ACC112 (cell line): ENCODE data around the gene CROCC2.

Experiments
- H2AFZ ChIP-seq: fragments of 200-600 bp; sonication (generic); one replicate; pipeline ENCODE4 v1.6.0; 2017; ENCODE audit warnings: antibody characterized with exemption, low read length; ENCODE audit not compliant: unreplicated experiment
- H3K27ac ChIP-seq: fragments of 200-600 bp; sonication (generic); 2 replicates; pipeline ENCODE4 v1.5.1; 2014; ENCODE audit warnings: low read depth, mild to moderate bottlenecking, antibody characterized with exemption, low read length, moderate library complexity
- H3K27me3 ChIP-seq: fragments of 200-600 bp; sonication (generic); 2 replicates; pipeline ENCODE4 v1.6.1; 2014; ENCODE audit warnings: mild to moderate bottlenecking, antibody characterized with exemption, low read length, moderate library complexity, mixed read lengths; ENCODE audit not compliant: insufficient read depth
- H3K36me3 ChIP-seq: fragments of 200-600 bp; sonication (generic); 2 replicates; pipeline ENCODE4 v1.6.1; 2016; ENCODE audit warnings: mild to moderate bottlenecking, antibody characterized with exemption, low read length, moderate library complexity, mixed read lengths; ENCODE audit not compliant: insufficient read depth
- H3K4me1 ChIP-seq: fragments of 200-600 bp; sonication (generic); one replicate; pipeline ENCODE4 v1.6.1; 2016; ENCODE audit warnings: low read length, mixed read lengths; ENCODE audit not compliant: insufficient read depth, unreplicated experiment, control insufficient read depth
- H3K4me3 ChIP-seq: fragments of 200-600 bp; sonication (generic); 2 replicates; pipeline ENCODE4 v1.5.1; 2014; ENCODE audit warnings: mild to moderate bottlenecking, low read depth, low read length
- H3K79me2 ChIP-seq: fragments of 200-600 bp; sonication (generic); one replicate; pipeline ENCODE4 v1.6.0; 2016; ENCODE audit warnings: low read length; ENCODE audit not compliant: control insufficient read depth, unreplicated experiment, insufficient read depth

The CROCC2 gene

GRCh38 chr2:240995041-240996021 lies 89.2 kb downstream of the CROCC2 start:
- Histone ChIP-seq H2AFZ (no peak overlapping the region), H3K4me1 (peaks cover 21% of the 10 kb centered on the region), H3K79me2 (no peaks in the 10 kb centered on the region), H3K27ac (no peak overlapping the region), H3K4me3 (no peak overlapping the region), H3K27me3 (no peaks in the 10 kb centered on the region), H3K36me3 (0 out of 2 replicates have a peak, but pooled peaks cover 3% of the 10 kb centered on the region)

- Histone ChIP-seq H3K79me2 (peaks cover 2% of the 10 kb centered on the region), H3K36me3 (peaks cover 10% of the 10 kb centered on the region; the same call in 1 of the 2 replicates), H3K27me3 (no peaks in the 10 kb centered on the region), H2AFZ (no peak overlapping the region), H3K4me1 (peaks cover 17% of the 10 kb centered on the region), H3K27ac (no peak overlapping the region), H3K4me3 (no peak overlapping the region)
These were observed 90.2 kb downstream of the CROCC2 start for GRCh38 chr2:240996161-240996833.

GRCh38 chr2:240996834-240997140 lies 90.7 kb downstream of the CROCC2 start:
- no peak overlapping the region for H3K4me3 ChIP-seq
- H3K36me3 ChIP-seq, result peaks cover 11% of the 10 kb centered on the region; the same call in 1 of the 2 replicates
- no peaks in the 10 kb centered on the region for H3K27me3 ChIP-seq
- H3K27ac ChIP-seq, result no peak overlapping the region
- peaks cover 2% of the 10 kb centered on the region for H3K79me2 ChIP-seq
- H3K4me1 ChIP-seq, result peaks cover 13% of the 10 kb centered on the region
- no peak overlapping the region for H2AFZ ChIP-seq

GRCh38 chr2:240997141-240997855 lies 91.2 kb downstream of the CROCC2 start:
- H2AFZ ChIP-seq, result no peak overlapping the region
- H3K4me3 ChIP-seq, result peak overlapping the region; percentile 90
- peaks cover 4% of the 10 kb centered on the region for H3K79me2 ChIP-seq

GRCh38 chr2:240997856-240998705 lies 91.9 kb downstream of the CROCC2 start, which contains the start of gene SNED1:
Gene SNED1, plus strand, starts transcription at chr2:240998618. Its CDS starts 220 bp downstream, at chr2:240998838.
- Histone ChIP-seq H2AFZ (peak within 1 kb of the TSS; percentile 87), H3K4me3 (peak within 1 kb of the TSS; percentile 90), H3K27me3 (no peaks in the 10 kb centered on the region), H3K79me2 (peaks cover 4% of the 10 kb centered on the region), H3K27ac (peak within 1 kb of the TSS; percentile 44; the same call in 1 of the 2 replicates), H3K36me3 (peaks cover 11% of the 10 kb centered on the region; the same call in 1 of the 2 replicates), H3K4me1 (peaks cover 7% of the 10 kb centered on the region)

More at GRCh38 chr2:240997141-240997855, 91.2 kb downstream of the CROCC2 start:
- H3K27ac ChIP-seq, result peak overlapping the region; percentile 44; the same call in 1 of the 2 replicates
- H3K4me1 ChIP-seq, result peaks cover 9% of the 10 kb centered on the region
- peaks cover 11% of the 10 kb centered on the region; the same call in 1 of the 2 replicates for H3K36me3 ChIP-seq
- no peaks in the 10 kb centered on the region for H3K27me3 ChIP-seq

- H3K4me1 ChIP-seq, result peaks cover 7% of the 10 kb centered on the region
- peak overlapping the region; percentile 87 for H2AFZ ChIP-seq
- peaks cover 15% of the 10 kb centered on the region for H3K36me3 ChIP-seq
- peak overlapping the region; percentile 90 for H3K4me3 ChIP-seq
- no peak overlapping the region for H3K27ac ChIP-seq
- H3K27me3 ChIP-seq, result no peaks in the 10 kb centered on the region
- peaks cover 4% of the 10 kb centered on the region for H3K79me2 ChIP-seq
These were observed 92.5 kb downstream of the CROCC2 start for GRCh38 chr2:240998706-240998994.

GRCh38 chr2:240998995-240999791 lies 93.1 kb downstream of the CROCC2 start:
- Histone ChIP-seq H3K79me2 (peaks cover 4% of the 10 kb centered on the region), H3K36me3 (peaks cover 20% of the 10 kb centered on the region), H3K27ac (no peak overlapping the region), H3K4me3 (peak overlapping the region; percentile 90), H3K27me3 (no peaks in the 10 kb centered on the region), H2AFZ (peak overlapping the region; percentile 87), H3K4me1 (peaks cover 7% of the 10 kb centered on the region)

GRCh38 chr2:240999873-241000541 lies 93.9 kb downstream of the CROCC2 start:
- H3K27me3 ChIP-seq, result no peaks in the 10 kb centered on the region

GRCh38 chr2:241000831-241001321 lies 94.7 kb downstream of the CROCC2 start:
- no peak overlapping the region for H3K27ac ChIP-seq
- no peaks in the 10 kb centered on the region for H3K27me3 ChIP-seq
- H2AFZ ChIP-seq, result no peak overlapping the region
- peak overlapping the region; percentile 90; the same call in 1 of the 2 replicates for H3K4me3 ChIP-seq
- peaks cover 20% of the 10 kb centered on the region for H3K36me3 ChIP-seq
- peaks cover 4% of the 10 kb centered on the region for H3K79me2 ChIP-seq
- H3K4me1 ChIP-seq, result peaks cover 7% of the 10 kb centered on the region

More at GRCh38 chr2:240999873-241000541, 93.9 kb downstream of the CROCC2 start:
- H2AFZ ChIP-seq, result no peak overlapping the region
- peaks cover 4% of the 10 kb centered on the region for H3K79me2 ChIP-seq
- peaks cover 20% of the 10 kb centered on the region for H3K36me3 ChIP-seq
- peak overlapping the region; percentile 90 for H3K4me3 ChIP-seq
- no peak overlapping the region for H3K27ac ChIP-seq
- peaks cover 7% of the 10 kb centered on the region for H3K4me1 ChIP-seq
